Left lung (tissue), 14 donors: ENCODE data around the gene FAM72B. TPM values are rescaled to one million over a fixed set of nuclear protein-coding genes. Genes with fewer than 3 reads are reported as not detected.
"Not testable (repeated sequence)": the region's sequence is repeated elsewhere in the genome, so short reads cannot be mapped to it uniquely, and the experiment has no call there.

Source experiments
- ATAC-seq: fragments of 200-7000 bp; cut with Tn5 transposase; one replicate; pipeline ENCODE4 v1.9.1; 2020; ENCODE audit warnings: moderate library complexity
- DNase-seq, 4 donors: peaks; one replicate each; pipeline ENCODE4 v3.0.0-alpha.2; 2013 to 2020
- H3K27ac ChIP-seq, 2 donors: fragments of 200-600 bp; sonication (generic) in 1 of 2; one replicate each; pipeline versions ENCODE4 v1.5.0 to v1.8.0; 2020 to 2021
- H3K27me3 ChIP-seq, 2 donors: fragments of 200-600 bp; sonication (generic) in 1 of 2; one replicate each; pipeline versions ENCODE4 v1.5.0 to v1.8.0; 2020 to 2021
- H3K36me3 ChIP-seq, 2 donors: fragments of 200-600 bp; sonication (generic) in 1 of 2; one replicate each; pipeline versions ENCODE4 v1.5.0 to v1.8.0; 2020 to 2021
- H3K4me1 ChIP-seq, 2 donors: fragments of 200-600 bp; one replicate each; pipeline ENCODE4 v1.8.0; 2021
- H3K4me3 ChIP-seq, 2 donors: fragments of 200-600 bp; sonication (generic) in 1 of 2; one replicate each; pipeline versions ENCODE4 v1.5.0 to v1.8.0; 2020 to 2021; ENCODE audit warnings: mild to moderate bottlenecking in 1 of 2
- H3K9me3 ChIP-seq, 2 donors: fragments of 200-600 bp; sonication (generic) in 1 of 2; one replicate each; pipeline versions ENCODE4 v1.5.0 to v1.8.0; 2020 to 2021
- intact Hi-C, 2 donors: fragments of 100-400 bp; cut with DNase I; formaldehyde crosslinking; loops; one replicate each; pipeline versions ENCODE4 v1.11.2 to v1.14.2; 2022
- long read RNA-seq, 12 donors: library from polyadenylated mRNA in 2 of 12; unstranded in 2 of 12; transcript quantifications; one replicate each; pipeline ENCODE4 v2.0.0 and lab custom pipeline, GENCODE V29; 2019 to 2026
- polyA plus RNA-seq, 6 donors: library from polyadenylated mRNA; unstranded; fragments of 120-200 nt; gene quantifications; one replicate each; pipeline ENCODE4 v1.2.1, GENCODE V29; 2013; ENCODE audit not compliant: insufficient read length in 6 of 6
- total RNA-seq, 2 donors: library from RNA; stranded (reverse); fragmentation: NEBNext Ultra II Directional; extraction: Animal tissue kit (Norgen Biotek cat#: 25700); gene quantifications; one replicate each; pipeline ENCODE4 v1.2.1, GENCODE V29; 2021
- donor health status: DM: no; HTN: yes; CAD: no.
- donor health status: DM: no; HTN: no; CAD: no.

FAM72B gene
- 1 to 10 TPM; 1.1 to 1.4 TPM for total RNA-seq
- polyA plus RNA-seq: 1 to 10 TPM; 2.4 to 5.7 (median 3.9) TPM
- long read RNA-seq, donor 1, partial matches to known transcripts: 0 of 3 reads
- long read RNA-seq, donor 1, other reads (novel, unspliced or antisense): 0 of 3 reads
- long read RNA-seq, donor 2, partial matches to known transcripts: 0 of 5 reads
- long read RNA-seq, donor 2, other reads (novel, unspliced or antisense): 0 of 5 reads
- long read RNA-seq, donor 3, transcript FAM72B-202 (4 exons, 2,396 nt): major isoform, 5 of 5 reads
- long read RNA-seq, donor 3, partial matches to known transcripts: 0 of 5 reads
- long read RNA-seq, donor 3, other reads (novel, unspliced or antisense): 0 of 5 reads
- long read RNA-seq, donor 4, partial matches to known transcripts: 0 of 1 reads
- long read RNA-seq, donor 4, other reads (novel, unspliced or antisense): 1 of 1 reads
- long read RNA-seq, donor 5: 0 reads
- long read RNA-seq, donor 6: 0 reads
- long read RNA-seq, donor 7, partial matches to known transcripts: 0 of 3 reads
- long read RNA-seq, donor 7, other reads (novel, unspliced or antisense): 0 of 3 reads
- long read RNA-seq, donor 8, partial matches to known transcripts: 0 of 2 reads
- long read RNA-seq, donor 8, other reads (novel, unspliced or antisense): 0 of 2 reads
- long read RNA-seq, donor 9: 0 reads
- long read RNA-seq, donor 10, partial matches to known transcripts: 0 of 3 reads
- long read RNA-seq, donor 10, other reads (novel, unspliced or antisense): 3 of 3 reads
- long read RNA-seq, donor 11, partial matches to known transcripts: 0 of 1 reads
- long read RNA-seq, donor 11, other reads (novel, unspliced or antisense): 0 of 1 reads
- long read RNA-seq, donor 12: 0 reads

GRCh38 chr1:121184290-121185127 lies at the start of gene FAM72B, which contains the start of gene SRGAP2C:
TSS of gene FAM72B (minus strand) at chr1:121184340. CDS start at chr1:121183489, 851 bp downstream.
TSS of gene SRGAP2C (plus strand) at chr1:121184975. CDS start at chr1:121187447, 2,472 bp downstream.
- ATAC-seq (peak; percentile 86), DNase-seq (peak; percentile 90 to 97 (median 93))
- Histone ChIP-seq H3K4me3 (peak within 1 kb of the TSS in 1 of 2 donors; percentile 37), H3K27ac (peak within 1 kb of the TSS in 1 of 2 donors; percentile 63)
- H3K4me1 ChIP-seq, intact Hi-C loops, H3K36me3 ChIP-seq, H3K27me3 ChIP-seq, H3K9me3 ChIP-seq: not testable (repeated sequence)

- DNase-seq, H3K9me3 ChIP-seq, H3K27ac ChIP-seq, H3K36me3 ChIP-seq, H3K27me3 ChIP-seq, ATAC-seq, H3K4me1 ChIP-seq, H3K4me3 ChIP-seq, intact Hi-C loops: not testable (repeated sequence)
Measured at GRCh38 chr1:121232445-121233125, 48.4 kb upstream of the FAM72B start.

- ATAC-seq, H3K27ac ChIP-seq, intact Hi-C loops, H3K27me3 ChIP-seq, H3K9me3 ChIP-seq, H3K36me3 ChIP-seq, DNase-seq, H3K4me1 ChIP-seq, H3K4me3 ChIP-seq: not testable (repeated sequence)
Measured at GRCh38 chr1:121230636-121231035, 46.5 kb upstream of the FAM72B start.

- H3K27ac ChIP-seq, H3K27me3 ChIP-seq, H3K36me3 ChIP-seq, ATAC-seq, DNase-seq, H3K9me3 ChIP-seq, H3K4me3 ChIP-seq, intact Hi-C loops, H3K4me1 ChIP-seq: not testable (repeated sequence)
Measured at GRCh38 chr1:121227544-121228330, 43.6 kb upstream of the FAM72B start.

GRCh38 chr1:121226925-121227324 lies 42.8 kb upstream of the FAM72B start:
- H3K9me3 ChIP-seq, H3K27ac ChIP-seq, H3K36me3 ChIP-seq, H3K4me3 ChIP-seq, intact Hi-C loops, ATAC-seq, DNase-seq, H3K4me1 ChIP-seq, H3K27me3 ChIP-seq: not testable (repeated sequence)

GRCh38 chr1:121226295-121226904 lies 42.3 kb upstream of the FAM72B start:
- H3K27ac ChIP-seq, H3K9me3 ChIP-seq, H3K36me3 ChIP-seq, H3K27me3 ChIP-seq, DNase-seq, intact Hi-C loops, H3K4me1 ChIP-seq, ATAC-seq, H3K4me3 ChIP-seq: not testable (repeated sequence)

GRCh38 chr1:121224714-121225113 lies 40.6 kb upstream of the FAM72B start:
- ATAC-seq: peak; percentile 94
- H3K4me3 ChIP-seq, H3K36me3 ChIP-seq, H3K9me3 ChIP-seq, DNase-seq, H3K4me1 ChIP-seq, H3K27me3 ChIP-seq, H3K27ac ChIP-seq, intact Hi-C loops: not testable (repeated sequence)

GRCh38 chr1:121221770-121222169 lies 37.6 kb upstream of the FAM72B start:
- intact Hi-C loops, ATAC-seq, H3K36me3 ChIP-seq, H3K4me3 ChIP-seq, H3K9me3 ChIP-seq, DNase-seq, H3K4me1 ChIP-seq, H3K27me3 ChIP-seq, H3K27ac ChIP-seq: not testable (repeated sequence)

- H3K27ac ChIP-seq, H3K36me3 ChIP-seq, H3K9me3 ChIP-seq, DNase-seq, H3K4me3 ChIP-seq, H3K4me1 ChIP-seq, ATAC-seq, H3K27me3 ChIP-seq, intact Hi-C loops: not testable (repeated sequence)
Measured at GRCh38 chr1:121216676-121217075, 32.5 kb upstream of the FAM72B start.

GRCh38 chr1:121215699-121216417 lies 31.7 kb upstream of the FAM72B start:
- intact Hi-C loops, H3K9me3 ChIP-seq, H3K36me3 ChIP-seq, ATAC-seq, DNase-seq, H3K4me3 ChIP-seq, H3K27me3 ChIP-seq, H3K4me1 ChIP-seq, H3K27ac ChIP-seq: not testable (repeated sequence)
